GM18502 (cell line): ENCODE results near the gene FN1.
"Not testable (repeated sequence)": the region's sequence is repeated elsewhere in the genome, so short reads cannot be mapped to it uniquely, and the experiment has no call there.

Source experiments
- ATAC-seq: cut with Tn5 transposase; IDR thresholded peaks from one replicate; pipeline ENCODE4 v1.9.1; 2021; ENCODE audit warnings: mild to moderate bottlenecking; ENCODE audit not compliant: unreplicated experiment, poor library complexity

Gene FN1

DNA sequence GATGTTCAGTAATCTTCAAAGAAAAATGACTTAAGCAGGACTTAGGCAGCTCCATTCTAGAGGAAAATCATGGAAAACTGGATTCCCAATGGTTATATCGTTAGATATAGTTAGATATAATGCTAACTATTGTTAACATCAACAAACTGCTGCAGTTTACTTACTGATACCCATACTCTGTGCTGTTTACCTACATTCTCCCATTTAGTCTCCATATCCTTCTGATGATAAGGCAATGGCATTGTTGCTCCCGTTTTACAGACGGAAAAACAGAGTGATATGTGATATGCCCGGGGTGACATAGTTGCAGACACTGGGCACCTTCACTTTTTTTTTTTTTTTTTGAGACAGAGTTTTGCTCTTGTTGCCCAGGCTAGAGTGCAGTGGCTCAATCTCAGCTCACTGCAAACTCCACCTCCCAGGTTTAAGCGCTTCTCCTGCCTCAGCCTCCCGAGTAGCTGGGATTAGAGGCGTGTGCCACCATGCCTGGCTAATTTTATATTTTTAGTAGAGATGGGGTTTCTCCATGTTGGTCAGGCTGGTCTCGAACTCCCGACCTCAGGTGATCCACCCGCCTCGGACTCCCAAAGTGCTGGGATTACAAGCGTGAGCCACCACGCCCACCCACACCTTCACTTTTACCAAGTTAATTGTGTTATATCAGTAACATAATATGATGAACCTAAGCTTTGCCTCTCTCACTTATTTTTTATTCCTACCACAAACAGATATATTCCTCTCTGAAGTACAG is 25.5 kb downstream of the FN1 start:
- ATAC-seq = not testable (repeated sequence)

DNA sequence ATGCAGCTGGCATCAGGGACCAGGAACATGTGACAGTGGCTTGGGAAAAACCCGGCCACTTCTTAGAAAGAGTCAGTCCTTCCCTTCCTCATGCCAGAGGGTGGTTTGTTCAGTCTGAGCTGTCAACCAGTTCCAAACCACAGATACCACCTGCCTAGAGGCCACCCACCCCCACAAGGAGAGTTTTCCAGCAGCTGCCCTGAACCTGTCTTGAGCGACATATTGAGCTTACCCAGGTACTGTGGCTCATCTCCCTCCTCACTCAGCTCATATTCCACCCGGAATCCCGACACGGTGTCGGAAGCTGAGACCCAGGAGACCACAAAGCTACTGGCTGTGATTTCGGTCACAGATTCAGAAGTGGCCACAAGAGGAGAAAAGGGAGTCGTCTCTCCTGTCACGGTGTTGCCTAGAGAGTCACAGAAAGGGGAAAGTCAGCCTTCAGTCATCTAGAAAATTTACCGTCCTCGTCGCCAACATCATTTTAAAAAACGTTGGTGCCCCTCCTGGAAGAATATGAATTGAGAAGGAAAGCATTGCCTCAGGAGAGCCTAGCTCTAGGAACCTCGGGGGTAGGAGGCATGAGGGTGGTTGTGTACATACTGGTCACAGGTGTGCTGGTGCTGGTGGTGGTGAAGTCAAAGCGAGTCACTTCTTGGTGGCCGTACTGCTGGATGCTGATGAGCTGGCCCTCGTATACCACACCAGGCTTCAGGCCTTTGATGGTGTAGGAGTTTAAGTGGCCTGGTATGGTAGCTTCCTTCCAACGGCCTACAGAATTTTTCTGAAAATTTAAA is 26.3 kb downstream of the FN1 start:
- ATAC-seq = no peak

DNA sequence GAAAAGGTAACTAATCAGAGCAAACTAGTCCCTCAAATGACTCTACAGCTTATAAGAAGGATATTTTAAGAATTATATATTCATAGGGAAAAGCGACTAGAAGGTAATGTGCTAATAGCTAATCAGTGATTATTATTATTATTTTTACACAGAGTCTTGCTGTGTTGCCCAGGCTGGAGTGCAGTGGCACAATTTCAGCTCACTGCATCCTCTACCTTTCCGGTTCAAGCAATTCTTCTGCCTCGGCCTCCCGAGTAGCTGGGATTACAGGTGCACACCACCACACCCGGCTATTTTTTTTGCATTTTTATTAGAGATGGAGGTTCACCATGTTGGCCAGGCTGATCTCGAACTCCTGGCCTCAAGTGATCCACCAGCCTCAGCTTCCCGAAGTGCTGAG is 27.4 kb downstream of the FN1 start:
- not testable (repeated sequence) for ATAC-seq

DNA sequence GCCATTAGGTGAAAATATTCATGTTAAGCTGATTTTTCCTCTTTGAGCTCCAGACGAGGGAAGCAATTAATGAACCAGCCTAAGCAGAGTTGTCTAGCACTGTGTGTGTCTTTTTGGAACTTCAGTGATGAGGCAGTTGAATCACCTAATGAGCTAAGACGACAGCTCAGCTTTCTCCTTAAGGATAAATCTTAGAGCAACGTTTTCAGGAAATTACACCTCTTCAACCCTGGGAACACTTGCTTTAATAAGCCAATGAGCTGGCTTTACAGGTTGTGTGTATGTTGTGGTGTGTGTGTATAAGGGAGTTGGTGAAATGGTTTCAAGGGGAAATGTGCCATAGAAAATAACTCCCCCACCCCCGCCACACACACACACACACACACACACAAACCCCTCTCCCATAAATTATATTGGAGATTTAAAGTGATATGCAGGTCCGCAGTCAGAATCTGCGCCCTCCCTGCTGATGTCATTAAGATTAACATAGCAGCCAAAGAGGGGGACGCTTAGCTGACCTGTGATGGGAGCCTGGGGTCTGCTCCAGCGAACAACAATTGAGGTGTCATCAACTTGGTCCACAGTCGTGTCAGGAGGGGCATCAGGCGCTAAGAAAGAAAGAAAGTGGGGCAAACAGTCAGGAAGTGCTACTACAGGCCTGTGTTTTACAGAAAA is 28.1 kb downstream of the FN1 start:
- ATAC-seq = no peak

DNA sequence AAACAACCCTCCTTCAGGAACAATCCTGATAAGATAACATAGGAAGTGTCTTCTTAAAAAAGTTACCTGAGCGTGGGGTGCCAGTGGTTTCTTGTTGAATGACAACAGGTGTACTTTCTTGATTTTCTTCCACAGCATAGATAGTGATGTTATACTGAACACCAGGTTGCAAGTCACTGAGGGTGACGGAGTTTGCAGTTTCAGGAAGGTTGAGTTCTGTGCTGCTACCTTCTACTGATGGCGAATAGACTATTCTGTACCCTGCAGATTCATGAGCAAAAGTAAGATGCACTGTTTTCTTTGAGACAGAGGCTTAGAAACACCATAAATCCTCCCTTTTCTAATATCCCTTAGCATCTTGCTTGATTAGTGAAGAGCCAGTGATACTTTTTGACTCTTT is 28.8 kb downstream of the FN1 start:
- ATAC-seq = no peak

DNA sequence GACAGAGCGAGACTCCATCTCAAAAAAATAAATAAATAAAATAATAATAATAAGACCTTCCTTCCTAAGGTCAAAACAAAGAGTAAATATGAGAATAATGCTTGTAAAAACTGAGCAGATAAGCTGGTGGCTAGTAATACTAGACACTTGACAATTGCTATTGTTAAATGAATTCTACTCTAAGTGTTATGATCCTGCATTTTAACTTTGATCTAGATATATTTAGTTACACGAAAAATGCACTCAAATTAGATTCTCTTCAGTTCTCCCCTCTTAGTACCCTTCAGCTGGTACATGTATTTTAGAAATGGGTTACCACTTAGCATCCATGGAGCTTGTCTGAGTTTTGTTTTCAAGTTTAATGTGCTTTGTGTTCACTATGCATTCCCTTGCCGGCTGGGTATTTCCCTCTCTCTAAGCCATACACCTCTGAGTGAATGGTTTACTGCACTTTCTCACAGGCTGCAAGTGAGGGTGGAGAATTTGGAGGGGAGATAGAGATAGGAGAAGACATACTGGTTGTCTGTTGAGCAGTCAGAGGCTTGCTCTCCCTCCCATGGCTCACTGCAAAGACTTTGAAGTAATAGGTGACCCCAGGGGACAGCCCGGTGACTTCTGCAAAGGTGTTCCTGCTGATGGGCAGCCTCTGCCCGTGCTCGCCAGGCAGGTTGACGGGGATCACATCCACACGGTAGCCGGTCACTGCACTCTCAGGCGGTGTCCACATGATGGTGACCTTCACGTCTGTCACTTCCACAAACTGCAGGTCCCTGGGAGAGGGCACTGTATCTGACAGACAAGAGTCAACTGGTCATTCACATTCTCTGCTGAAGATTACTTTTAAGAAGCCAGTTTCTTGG is 29.9 kb downstream of the FN1 start:
- no peak for ATAC-seq

DNA sequence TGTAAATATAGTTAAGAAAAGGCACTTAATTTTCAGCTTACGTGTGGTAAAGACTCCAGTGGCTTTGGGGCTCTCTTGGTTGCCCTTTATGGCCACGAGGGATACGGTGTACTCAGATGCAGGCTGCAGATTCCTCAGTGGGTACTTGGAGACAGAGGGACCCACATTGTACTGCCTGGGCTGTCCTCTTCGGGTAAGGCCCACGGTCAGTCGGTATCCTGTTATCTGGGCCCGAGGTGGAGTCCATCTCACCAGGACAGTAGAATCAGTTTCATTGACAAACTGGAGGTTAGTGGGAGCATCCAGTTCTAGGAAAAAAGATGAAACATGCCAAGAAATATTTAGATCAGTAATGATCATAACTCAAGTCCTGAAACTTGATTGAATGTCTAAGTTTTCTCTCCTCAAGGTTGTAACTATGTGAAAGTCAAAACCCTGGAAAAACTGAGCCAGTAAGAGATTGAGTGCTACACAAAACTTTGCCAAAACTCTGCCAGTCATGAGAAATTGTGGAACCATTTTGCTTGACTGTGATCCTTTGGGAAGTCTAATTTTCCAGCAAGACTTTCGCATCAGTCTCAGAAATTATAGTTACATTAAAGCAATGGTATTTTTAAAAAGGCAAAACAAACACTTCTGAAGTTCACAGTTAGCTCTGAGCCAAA is 31.4 kb downstream of the FN1 start:
- no peak for ATAC-seq

DNA sequence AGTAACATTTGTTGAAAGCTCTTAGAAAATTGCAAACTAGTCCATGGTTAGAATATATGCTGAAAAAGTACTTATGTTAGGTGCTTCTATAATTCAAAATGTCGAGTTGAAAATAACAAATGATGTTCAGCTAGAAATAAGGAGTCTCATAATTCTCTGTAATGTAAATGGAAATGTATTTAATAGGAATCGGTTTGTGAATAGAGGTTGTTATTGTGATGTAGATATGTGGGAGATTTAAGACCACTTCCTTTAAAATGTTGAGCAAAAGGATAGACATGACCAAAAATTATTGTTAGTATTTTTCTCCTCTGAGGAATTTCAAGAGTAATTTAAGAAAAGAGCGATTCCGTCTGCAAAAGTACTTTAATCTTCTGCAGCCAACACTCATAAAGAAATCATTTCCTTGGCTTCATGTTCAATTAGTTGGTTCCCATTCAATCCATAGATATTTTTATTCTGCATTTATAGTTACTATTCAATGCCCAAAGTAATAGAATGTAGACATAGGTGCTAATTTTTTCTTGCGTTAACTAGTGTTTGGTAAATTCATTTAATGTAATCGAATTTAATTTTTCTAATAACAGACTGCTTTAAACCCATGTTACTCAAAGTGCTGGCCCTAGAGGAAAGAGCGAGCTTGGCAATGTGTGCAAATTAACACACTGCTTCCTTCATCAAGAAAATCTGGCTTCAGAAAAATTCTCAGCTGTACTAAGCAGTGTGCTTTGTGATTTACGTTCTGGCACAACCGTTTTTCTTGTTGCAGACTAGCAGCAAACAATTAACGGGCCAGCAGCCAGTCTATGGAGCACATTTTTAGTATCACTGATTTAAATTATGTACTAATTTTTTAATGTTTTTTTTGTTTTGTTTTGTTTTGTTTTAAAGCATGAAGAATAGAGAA is 32.2 kb downstream of the FN1 start:
- no peak for ATAC-seq

DNA sequence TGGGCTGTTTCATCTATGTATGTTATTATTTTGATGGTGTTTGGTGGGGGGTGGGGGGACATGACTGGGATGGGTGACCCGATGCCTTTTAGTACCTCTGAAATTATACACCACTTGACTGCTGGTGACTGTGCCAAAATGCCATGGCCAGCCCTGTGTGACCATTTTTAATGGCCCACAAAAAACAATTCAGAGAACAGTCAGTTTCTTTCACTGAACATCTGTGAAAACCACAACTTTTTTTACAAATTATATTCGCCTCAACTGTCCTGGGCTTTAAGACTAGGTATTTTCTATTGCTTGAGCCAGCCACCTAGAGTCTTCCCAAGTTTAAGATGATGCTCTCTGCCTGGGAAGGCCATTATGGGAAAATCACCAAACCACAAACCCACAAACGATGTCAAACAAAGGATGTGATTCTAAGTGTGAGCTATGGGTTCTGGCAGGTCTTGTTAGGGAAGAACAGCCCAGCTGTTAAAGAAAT is 33.9 kb downstream of the FN1 start:
- no peak for ATAC-seq

DNA sequence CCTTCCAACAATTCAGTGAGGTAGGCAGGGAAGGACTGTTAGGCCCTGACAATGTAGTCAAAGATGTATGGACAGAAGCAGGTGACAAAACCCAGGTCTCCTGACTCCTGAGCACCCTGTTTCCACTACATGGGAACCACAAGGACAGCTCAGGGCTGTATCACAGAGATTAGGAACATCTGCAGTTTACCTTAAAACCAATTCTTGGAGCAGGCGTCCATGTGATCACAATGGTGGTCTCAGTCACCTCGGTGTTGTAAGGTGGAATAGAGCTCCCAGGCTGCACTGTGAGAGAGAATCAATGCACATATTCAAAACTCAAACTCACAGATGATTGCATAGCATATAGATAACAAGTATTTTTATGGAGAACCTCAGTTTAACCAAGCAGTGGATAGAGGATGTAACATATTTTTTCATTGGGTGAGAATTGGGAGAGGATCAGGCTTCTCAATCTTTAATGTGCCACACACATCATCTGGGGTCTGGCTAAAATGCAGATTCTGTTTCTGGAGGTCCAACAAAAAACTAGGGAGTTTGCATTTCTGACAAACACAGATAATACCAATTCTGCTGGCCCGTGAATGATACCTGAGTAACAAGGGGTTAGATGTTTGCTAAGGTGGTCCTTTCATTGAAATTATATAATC is 36.7 kb downstream of the FN1 start:
- no peak for ATAC-seq

DNA sequence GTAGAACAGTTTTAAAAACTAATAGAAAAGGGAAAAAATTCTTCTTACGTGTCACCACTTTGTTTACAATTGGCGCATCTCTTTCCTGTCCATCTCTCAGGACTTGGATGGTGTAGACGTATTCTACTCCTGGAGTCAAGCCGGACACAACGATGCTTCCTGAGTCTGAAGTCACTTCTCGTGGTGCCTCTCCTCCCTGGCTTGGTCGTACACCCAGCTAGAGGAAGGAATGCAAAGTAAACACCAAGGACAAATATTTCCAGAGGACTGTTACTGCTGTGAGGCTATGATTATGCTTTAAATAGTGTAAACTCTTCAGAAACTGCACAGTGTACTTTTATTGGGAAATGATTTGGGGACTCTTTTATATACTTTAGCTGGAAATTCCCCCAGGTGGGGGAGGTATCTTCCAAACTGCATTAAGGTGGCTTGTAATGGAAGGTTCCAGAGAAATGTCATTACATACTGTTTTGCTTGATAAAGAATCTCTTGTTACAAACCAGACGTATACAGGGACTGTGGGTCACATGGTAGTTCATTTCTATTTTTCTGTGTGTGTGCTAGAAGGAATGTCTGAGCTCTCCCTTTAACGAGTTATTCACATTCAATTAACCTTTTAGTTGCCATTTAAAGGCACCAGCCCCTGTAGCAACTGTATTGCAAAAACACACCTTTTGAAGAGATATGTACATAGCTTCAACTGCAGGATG is 38.1 kb downstream of the FN1 start:
- no peak for ATAC-seq

DNA sequence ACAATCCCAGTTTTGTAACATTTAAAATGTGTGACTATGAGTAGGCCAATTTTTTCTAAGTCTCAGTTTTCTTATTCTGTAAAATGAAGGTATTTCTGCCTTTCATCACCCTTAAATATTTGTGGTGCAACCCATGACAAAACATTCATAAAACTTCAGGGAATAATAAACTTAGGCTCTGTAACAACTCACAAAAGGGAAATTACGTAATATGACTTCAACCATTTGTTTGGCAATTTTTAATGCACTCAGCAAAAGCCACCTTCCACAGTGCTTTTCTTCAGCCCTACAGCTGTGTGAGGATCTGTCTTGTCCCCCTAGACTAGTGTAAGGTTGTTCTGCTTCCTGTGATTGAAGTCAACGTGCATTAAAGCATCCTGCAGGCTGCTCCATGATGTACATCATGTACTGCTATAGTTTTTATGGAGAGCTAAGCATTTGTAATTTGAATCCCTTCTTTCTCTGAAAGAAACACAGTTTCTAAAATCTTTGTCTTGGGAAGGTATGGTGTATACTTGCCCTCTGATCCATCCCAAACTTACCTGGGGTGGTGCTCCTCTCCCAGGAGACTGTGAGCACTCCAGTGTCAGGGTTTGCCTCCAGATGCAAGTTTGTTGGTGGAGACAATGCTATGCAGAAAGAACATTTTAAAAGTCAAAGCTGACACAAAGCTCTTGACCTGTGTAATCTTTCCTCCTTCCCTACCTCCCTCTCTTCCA is 39.1 kb downstream of the FN1 start:
- no peak for ATAC-seq

DNA sequence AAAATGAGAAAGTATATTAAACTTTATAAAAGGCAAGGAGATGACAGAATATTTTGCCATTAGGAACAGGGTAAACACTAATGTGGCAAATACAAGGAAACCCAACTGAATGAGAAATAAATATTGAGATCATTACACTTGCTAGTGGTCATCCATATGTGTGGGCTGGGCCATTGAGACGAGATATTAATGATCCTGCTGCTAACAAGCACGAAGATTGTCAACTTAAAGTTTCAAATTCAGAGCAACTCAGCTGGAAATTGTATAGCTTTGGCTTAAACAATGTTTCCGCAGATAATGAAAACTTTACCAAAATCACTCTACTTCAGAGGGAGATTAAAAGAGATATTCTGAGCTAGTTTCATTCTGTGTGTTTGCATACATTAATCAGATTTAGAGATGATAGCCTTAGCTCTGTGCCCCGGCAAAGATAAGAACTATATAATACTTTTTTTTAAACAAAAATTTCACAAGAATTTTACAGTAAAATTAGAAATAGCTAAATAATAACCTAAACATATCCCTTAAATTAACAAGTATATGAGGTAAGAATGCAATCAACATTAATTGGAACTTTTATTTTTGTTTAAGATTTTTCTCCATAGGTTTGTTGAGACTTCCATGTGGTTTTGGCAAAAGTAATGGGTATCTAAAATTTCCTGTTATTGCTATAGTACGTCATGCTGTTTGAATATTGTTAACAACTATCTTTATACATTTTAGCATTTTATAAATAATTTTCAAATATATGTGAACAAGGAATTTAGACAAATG is 40.0 kb downstream of the FN1 start:
- ATAC-seq = no peak

DNA sequence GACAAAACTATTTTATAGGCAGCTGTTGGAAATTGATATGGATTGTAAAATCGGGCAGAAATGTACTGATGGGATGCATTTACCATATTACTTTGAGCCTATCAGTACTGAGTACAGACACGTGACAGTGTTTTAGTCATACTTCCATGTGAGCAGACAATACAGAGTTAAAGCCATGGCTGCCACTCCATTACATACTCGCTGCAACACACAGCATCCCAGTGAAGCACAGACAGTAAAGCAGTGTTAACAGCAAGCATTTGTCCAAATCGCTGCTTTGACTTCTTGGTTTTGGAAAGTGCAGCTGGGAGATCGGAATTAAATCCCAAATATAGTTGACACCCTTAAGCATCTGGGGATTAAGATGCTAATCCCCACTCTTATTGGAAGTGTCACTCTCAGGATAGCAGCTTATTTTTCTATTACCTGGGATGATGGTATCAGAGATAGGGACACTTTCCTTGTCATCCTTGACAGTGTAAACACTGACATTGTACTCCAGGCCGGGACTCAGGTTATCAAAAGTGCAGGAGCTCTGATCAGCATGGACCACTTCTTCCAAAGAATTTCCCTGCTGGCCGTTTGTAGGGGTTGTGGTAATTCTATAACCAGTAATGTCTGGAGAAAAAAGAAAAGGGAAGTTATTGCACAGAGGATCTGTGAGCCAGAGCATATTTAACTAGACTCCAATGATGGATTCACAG is 41.6 kb downstream of the FN1 start:
- ATAC-seq = no peak

DNA sequence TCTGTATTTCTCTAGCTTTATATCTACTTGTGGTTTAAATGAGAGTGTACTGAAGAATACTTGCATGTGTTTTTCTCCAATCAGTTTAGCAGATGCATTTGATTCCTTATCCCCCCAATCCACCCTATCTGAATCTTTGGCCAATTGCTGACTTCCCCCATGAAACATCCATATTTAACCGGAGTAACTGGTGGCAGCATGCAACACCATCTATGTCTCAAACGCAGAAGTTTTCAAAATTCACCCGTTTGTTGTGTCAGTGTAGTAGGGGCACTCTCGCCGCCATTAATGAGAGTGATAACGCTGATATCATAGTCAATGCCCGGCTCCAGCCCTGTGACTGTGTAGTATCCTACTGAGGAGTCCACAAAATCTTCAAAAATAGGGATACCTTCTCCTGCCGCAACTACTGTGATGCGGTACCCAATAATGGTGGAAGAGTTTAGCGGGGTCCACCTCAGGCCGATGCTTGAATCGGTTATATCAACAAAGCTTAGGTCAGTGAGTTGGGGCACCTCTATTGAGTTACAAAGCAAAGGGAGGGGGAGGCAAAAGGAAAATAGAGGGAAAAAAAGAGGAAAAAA is 43.1 kb downstream of the FN1 start:
- no peak for ATAC-seq
